ENCODE results near the gene NT5C3A.
A peak's percentile ranks its signal among the peaks of the same experiment; 100 is the strongest.

DNA sequence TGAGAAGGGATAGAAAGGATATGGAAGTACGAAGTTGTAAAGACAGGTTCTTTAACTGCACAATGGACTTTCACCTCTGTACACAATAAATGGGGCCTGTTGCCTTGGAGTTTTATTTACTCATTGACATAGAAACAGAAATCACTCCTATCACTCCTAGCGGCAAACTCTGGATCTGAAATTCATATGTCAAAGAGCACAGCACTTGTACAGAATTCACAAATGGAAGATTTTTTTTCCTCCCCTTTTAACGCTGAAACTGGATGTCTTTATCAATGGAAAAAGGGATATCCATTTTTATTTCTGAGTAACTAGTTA, 18.2 kb downstream of the NT5C3A start:
- TF ChIP-seq, protein P1, sequence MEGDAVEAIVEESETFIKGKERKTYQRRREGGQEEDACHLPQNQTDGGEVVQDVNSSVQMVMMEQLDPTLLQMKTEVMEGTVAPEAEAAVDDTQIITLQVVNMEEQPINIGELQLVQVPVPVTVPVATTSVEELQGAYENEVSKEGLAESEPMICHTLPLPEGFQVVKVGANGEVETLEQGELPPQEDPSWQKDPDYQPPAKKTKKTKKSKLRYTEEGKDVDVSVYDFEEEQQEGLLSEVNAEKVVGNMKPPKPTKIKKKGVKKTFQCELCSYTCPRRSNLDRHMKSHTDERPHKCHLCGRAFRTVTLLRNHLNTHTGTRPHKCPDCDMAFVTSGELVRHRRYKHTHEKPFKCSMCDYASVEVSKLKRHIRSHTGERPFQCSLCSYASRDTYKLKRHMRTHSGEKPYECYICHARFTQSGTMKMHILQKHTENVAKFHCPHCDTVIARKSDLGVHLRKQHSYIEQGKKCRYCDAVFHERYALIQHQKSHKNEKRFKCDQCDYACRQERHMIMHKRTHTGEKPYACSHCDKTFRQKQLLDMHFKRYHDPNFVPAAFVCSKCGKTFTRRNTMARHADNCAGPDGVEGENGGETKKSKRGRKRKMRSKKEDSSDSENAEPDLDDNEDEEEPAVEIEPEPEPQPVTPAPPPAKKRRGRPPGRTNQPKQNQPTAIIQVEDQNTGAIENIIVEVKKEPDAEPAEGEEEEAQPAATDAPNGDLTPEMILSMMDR (IDR thresholded peaks at IDR 0.05): peak in 1 of 3 experiments; percentile 9
- no peak for TF ChIP-seq POLR2A (IDR thresholded peaks at IDR 0.05)

Data from testis (tissue), 2 donors.